ENCODE measurements around the gene COL13A1.

Gene COL13A1

GRCh38 chr10:69976795-69977546, 175.3 kb downstream of the COL13A1 start:
- TF ChIP-seq, protein P1, sequence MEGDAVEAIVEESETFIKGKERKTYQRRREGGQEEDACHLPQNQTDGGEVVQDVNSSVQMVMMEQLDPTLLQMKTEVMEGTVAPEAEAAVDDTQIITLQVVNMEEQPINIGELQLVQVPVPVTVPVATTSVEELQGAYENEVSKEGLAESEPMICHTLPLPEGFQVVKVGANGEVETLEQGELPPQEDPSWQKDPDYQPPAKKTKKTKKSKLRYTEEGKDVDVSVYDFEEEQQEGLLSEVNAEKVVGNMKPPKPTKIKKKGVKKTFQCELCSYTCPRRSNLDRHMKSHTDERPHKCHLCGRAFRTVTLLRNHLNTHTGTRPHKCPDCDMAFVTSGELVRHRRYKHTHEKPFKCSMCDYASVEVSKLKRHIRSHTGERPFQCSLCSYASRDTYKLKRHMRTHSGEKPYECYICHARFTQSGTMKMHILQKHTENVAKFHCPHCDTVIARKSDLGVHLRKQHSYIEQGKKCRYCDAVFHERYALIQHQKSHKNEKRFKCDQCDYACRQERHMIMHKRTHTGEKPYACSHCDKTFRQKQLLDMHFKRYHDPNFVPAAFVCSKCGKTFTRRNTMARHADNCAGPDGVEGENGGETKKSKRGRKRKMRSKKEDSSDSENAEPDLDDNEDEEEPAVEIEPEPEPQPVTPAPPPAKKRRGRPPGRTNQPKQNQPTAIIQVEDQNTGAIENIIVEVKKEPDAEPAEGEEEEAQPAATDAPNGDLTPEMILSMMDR (conservative IDR thresholded peaks at IDR 0.05; ENCODE audit: low read depth) = no peak
- ChIA-PET POLR2A (ENCODE audit: low non-redundant PET) (no interaction called here), CTCF (interaction anchor here (0.8 kb wide), 1 partner anchor 9 kb away, joined by 4 read pairs; no protein-coding TSS in a partner anchor)
- DNase-seq (ENCODE audit: low spot score) = no peak
- H3K27ac ChIP-seq = no peak overlapping the region

GRCh38 chr10:69979174-69979573, 177.5 kb downstream of the COL13A1 start:
- ChIA-PET CTCF (no interaction called here), POLR2A (ENCODE audit: low non-redundant PET) (no interaction called here)
- H3K27ac ChIP-seq = no peak overlapping the region
- TF ChIP-seq, protein P1 (conservative IDR thresholded peaks at IDR 0.05; ENCODE audit: low read depth) = no peak
- no peak for DNase-seq (ENCODE audit: low spot score)

DNA sequence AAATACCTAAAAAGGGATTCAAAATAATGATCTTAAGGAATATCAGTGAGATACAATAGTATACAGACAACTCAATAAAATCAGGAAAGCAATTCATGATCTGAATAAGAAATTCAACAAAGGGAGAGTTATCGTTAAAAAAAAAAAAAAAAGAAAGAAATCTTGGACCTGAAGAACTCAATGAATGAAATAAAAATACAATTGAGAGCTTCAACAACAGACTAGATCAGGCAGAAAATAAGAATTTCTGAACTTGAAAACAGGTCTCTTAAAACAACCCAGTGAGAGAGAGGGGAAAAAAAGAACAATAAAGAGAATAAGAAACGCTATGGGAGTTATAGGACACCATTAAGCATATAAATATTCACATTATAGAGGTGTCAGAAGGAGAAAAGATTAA, 179.0 kb downstream of the COL13A1 start:
- ChIA-PET CTCF (no interaction called here), POLR2A (ENCODE audit: low non-redundant PET) (no interaction called here)
- DNase-seq (ENCODE audit: low spot score) = no peak
- TF ChIP-seq, protein P1 (conservative IDR thresholded peaks at IDR 0.05; ENCODE audit: low read depth) = no peak
- no peak overlapping the region for H3K27ac ChIP-seq

- DNase-seq (ENCODE audit: low spot score) = no peak
- TF ChIP-seq, protein P1 (conservative IDR thresholded peaks at IDR 0.05; ENCODE audit: low read depth) = no peak
- ChIA-PET POLR2A (ENCODE audit: low non-redundant PET) (no interaction called here), CTCF (no interaction called here)
- no peak overlapping the region for H3K27ac ChIP-seq
Measured at GRCh38 chr10:69988094-69988493, 186.4 kb downstream of the COL13A1 start.

DNA sequence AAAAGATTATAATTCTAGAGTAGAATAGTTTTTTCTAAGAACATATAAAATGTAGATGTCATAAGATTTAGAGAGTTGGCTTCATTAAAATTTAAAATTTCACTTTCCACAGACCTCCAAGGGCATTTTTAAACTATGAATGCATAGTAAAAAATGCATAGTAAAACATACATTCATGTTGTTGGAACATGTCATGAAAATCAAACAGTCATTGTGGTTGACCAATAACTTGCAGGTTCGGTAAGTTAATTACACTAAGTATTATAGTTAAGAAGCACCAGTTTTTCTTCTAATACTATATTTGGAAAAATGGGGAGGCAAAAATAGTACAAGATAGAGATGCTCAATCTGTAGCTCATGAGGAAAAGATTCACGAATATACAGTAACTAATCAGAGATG, 189.4 kb downstream of the COL13A1 start:
- H3K27ac ChIP-seq = no peak overlapping the region
- DNase-seq (ENCODE audit: low spot score) = no peak
- ChIA-PET CTCF (interaction anchor here (1.2 kb wide), 1 partner anchor 33 kb away, joined by 3 read pairs; no protein-coding TSS in a partner anchor), POLR2A (ENCODE audit: low non-redundant PET) (no interaction called here)
- TF ChIP-seq, protein P1 (conservative IDR thresholded peaks at IDR 0.05; ENCODE audit: low read depth) = no peak

DNA sequence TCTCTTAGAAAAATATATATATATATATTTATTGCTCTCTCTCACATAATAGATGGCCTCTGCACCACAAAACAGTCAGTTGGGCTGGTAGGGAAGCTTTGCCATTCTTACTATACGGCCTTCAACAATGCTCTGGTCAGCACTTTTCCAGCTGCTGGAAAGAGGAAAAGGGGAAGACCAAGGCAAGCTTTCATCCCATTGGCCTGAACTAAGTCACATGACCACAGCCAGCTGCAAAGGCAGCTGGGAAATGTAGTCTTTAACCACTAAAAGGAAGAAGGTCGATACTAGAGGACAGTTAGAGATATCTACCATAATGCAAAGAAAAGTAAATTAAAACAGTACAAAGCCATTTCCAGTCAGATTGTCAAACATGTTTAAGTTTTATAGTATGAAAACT, 192.6 kb downstream of the COL13A1 start:
- TF ChIP-seq, protein P1 (conservative IDR thresholded peaks at IDR 0.05; ENCODE audit: low read depth) = no peak

More for the DNA sequence above, 192.6 kb downstream of the COL13A1 start:
- ChIA-PET CTCF (no interaction called here), POLR2A (ENCODE audit: low non-redundant PET) (no interaction called here)
- H3K27ac ChIP-seq = no peak overlapping the region
- DNase-seq (ENCODE audit: low spot score) = peak; percentile 79
